Loucy (cell line): ENCODE measurements around the gene SLC22A14.

Experiments
- H2AFZ ChIP-seq: fragments of 200-600 bp; sonication (generic); 2 replicates; pipeline ENCODE4 v1.6.0; 2016; ENCODE audit warnings: antibody characterized with exemption, mild to moderate bottlenecking, low read length, moderate library complexity
- H3F3A ChIP-seq: fragments of 200-600 bp; 2 replicates; pipeline ENCODE4 v1.6.0; 2016; ENCODE audit warnings: antibody characterized with exemption, low read depth, mild to moderate bottlenecking
- H3K27me3 ChIP-seq: fragments of 200-600 bp; sonication (generic); 2 replicates; pipeline ENCODE4 v1.6.1; 2014; ENCODE audit warnings: low read length, mild to moderate bottlenecking; ENCODE audit not compliant: insufficient read depth, poor library complexity, severe bottlenecking
- H3K36me3 ChIP-seq: fragments of 200-600 bp; sonication (generic); 2 replicates; pipeline ENCODE4 v1.6.1; 2016; ENCODE audit warnings: low read length; ENCODE audit not compliant: insufficient read depth
- H3K4me1 ChIP-seq: fragments of 200-600 bp; sonication (generic); 2 replicates; pipeline ENCODE4 v1.5.1; 2014; ENCODE audit warnings: low read length, mild to moderate bottlenecking; ENCODE audit not compliant: insufficient read depth, poor library complexity, severe bottlenecking
- H3K4me2 ChIP-seq: fragments of 200-600 bp; sonication (generic); 2 replicates; pipeline ENCODE4 v1.6.0; 2014; ENCODE audit warnings: antibody characterized with exemption, low read length, low read depth, mild to moderate bottlenecking; ENCODE audit not compliant: poor library complexity, severe bottlenecking
- H3K4me3 ChIP-seq: fragments of 200-600 bp; sonication (generic); 2 replicates; pipeline ENCODE4 v1.5.1; 2014; ENCODE audit warnings: low read length, mild to moderate bottlenecking, mixed read lengths; ENCODE audit not compliant: poor library complexity, severe bottlenecking
- H3K79me2 ChIP-seq: fragments of 200-600 bp; sonication (generic); 2 replicates; pipeline ENCODE4 v1.6.1; 2014; ENCODE audit warnings: low read length; ENCODE audit not compliant: insufficient read depth
- H3K9ac ChIP-seq: fragments of 200-600 bp; sonication (generic); 2 replicates; pipeline ENCODE4 v1.6.0; 2014; ENCODE audit warnings: mild to moderate bottlenecking, low read depth, low read length, moderate library complexity; ENCODE audit not compliant: poor library complexity, severe bottlenecking
- H3K9me2 ChIP-seq: fragments of 200-600 bp; sonication (generic); replicated peaks from 2 replicates; pipeline ENCODE4 v1.6.1; 2016; ENCODE audit warnings: low read depth, low read length, mixed read lengths
- H3K9me3 ChIP-seq: fragments of 200-600 bp; sonication (generic); 2 replicates; pipeline ENCODE4 v1.6.1; 2014; ENCODE audit warnings: mild to moderate bottlenecking, antibody characterized with exemption, low read length, low read depth; ENCODE audit not compliant: insufficient read depth
- H4K20me1 ChIP-seq: fragments of 200-600 bp; sonication (generic); 2 replicates; pipeline ENCODE4 v1.6.0; 2014; ENCODE audit warnings: antibody characterized with exemption, low read length, mild to moderate bottlenecking; ENCODE audit not compliant: insufficient read depth, poor library complexity, severe bottlenecking
- EZH2phosphoT487 ChIP-seq: fragments of 200-600 bp; IDR thresholded peaks from 2 replicates; pipeline ENCODE4 v1.6.1; 2018; ENCODE audit warnings: antibody characterized with exemption, mild to moderate bottlenecking, moderate library complexity, borderline replicate concordance
- TF ChIP-seq, protein P1 (sequence below): fragments of 200-600 bp; sonication (generic); conservative IDR thresholded peaks from 2 replicates; pipeline ENCODE4 v1.5.1; 2014; ENCODE audit warnings: mild to moderate bottlenecking, antibody characterized with exemption, low read length

The SLC22A14 gene

DNA sequence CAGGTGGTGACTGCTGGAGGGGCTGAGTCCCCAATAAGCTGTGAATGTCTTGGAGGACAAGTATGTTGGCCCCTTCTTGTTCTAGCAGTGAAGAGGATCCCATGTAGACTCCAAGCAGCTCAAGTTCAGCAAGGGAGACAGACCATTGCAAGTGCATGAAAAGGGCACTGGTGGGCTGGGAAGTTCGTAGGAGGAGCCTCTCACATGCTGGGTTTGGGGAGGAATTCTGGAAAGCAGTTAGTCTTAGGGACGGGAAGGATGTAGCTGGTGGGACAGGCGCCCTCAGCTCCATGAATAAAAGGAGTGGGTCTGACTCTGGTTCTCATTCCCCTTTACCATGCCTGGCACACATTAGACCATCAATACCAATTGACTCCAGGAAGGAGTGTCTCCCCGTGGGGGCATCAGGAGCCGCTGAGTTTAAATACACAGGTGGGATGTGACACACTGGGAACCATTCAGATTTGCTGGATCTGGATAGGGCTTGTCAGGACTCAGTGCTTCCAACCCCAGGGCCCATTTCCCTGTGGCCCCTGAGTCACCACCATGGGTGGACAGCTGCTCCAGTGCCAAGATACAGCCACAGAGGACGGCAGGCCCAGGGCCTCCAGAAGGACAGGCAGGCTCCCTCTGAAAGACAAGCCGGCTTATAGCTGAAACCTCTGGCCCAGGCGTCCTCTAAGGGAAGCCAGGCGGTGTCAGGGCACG lies 63.9 kb downstream of the SLC22A14 start:
- H3K9ac ChIP-seq, result peak overlapping the region; percentile 77
- H3K4me2 ChIP-seq, result peak overlapping the region; percentile 79
- peak overlapping the region; percentile 93 for H3K4me3 ChIP-seq

DNA sequence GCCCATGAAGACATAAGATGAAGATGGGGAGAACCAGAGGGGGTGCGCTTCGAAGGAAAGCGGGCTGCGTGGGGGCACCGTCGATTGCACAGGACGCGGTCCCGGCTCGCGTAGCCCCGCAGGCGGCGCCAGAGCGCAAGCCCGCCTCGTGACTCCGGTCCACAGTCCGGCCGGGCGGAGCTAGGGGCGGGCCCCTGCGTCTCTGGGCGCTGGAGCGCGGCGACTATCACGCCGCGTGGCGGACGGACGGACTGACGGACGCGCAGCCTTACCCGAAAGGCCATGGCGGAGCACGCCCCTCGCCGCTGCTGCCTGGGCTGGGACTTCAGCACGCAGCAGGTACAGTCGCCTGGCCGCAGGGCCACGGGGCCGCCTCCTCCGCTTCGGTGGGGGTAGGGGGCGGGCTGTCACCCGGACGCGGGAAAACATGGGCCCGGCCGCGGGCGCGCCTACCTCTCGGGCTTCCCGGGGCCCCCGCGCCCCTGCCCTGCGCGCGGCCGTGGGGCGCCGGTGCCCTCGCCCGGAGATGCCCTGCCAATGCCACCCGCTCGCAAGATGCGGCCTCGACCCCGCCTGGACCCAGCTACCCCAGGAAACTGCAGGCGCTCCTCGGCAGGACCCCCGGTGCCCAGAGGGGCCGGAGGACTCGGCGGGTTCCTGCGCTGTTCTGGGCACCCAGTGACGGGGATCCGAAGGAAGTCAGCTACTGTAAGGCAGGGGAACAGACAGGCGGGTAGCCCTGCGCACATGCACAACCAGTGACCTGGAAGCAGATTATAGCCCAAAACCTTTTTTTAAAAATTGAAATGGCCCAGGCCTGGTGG lies 64.7 kb downstream of the SLC22A14 start, which contains the start of gene XYLB:
Gene XYLB, plus strand, starts transcription at position 199 of the 824 bp plus-strand sequence. Its CDS starts 84 bp downstream, at position 283.
- Histone ChIP-seq H3K4me2 (peak within 1 kb of the TSS; percentile 79), H3K4me3 (peak within 1 kb of the TSS; percentile 93), H3F3A (no peaks in the 10 kb centered on the region), H3K9ac (peak within 1 kb of the TSS; percentile 77), H4K20me1 (no peaks in the 10 kb centered on the region), H2AFZ (peak within 1 kb of the TSS; percentile 95), H3K27me3 (no peaks in the 10 kb centered on the region), H3K9me2 (no peaks in the 10 kb centered on the region), H3K36me3 (no peaks in the 10 kb centered on the region), H3K79me2 (peaks cover 34% of the 10 kb centered on the region), H3K4me1 (peaks cover 34% of the 10 kb centered on the region), H3K9me3 (no peaks in the 10 kb centered on the region)
- TF ChIP-seq, protein P1, sequence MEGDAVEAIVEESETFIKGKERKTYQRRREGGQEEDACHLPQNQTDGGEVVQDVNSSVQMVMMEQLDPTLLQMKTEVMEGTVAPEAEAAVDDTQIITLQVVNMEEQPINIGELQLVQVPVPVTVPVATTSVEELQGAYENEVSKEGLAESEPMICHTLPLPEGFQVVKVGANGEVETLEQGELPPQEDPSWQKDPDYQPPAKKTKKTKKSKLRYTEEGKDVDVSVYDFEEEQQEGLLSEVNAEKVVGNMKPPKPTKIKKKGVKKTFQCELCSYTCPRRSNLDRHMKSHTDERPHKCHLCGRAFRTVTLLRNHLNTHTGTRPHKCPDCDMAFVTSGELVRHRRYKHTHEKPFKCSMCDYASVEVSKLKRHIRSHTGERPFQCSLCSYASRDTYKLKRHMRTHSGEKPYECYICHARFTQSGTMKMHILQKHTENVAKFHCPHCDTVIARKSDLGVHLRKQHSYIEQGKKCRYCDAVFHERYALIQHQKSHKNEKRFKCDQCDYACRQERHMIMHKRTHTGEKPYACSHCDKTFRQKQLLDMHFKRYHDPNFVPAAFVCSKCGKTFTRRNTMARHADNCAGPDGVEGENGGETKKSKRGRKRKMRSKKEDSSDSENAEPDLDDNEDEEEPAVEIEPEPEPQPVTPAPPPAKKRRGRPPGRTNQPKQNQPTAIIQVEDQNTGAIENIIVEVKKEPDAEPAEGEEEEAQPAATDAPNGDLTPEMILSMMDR, result peak; percentile 74
- TF ChIP-seq EZH2phosphoT487, result no peak

More for the DNA sequence above, 63.9 kb downstream of the SLC22A14 start:
- Histone ChIP-seq H3K9me2 (no peaks in the 10 kb centered on the region), H3K4me1 (peaks cover 30% of the 10 kb centered on the region), H4K20me1 (no peaks in the 10 kb centered on the region), H3K79me2 (peaks cover 27% of the 10 kb centered on the region), H3K9me3 (no peaks in the 10 kb centered on the region), H3K27me3 (no peaks in the 10 kb centered on the region), H2AFZ (peak overlapping the region; percentile 95), H3F3A (no peaks in the 10 kb centered on the region), H3K36me3 (no peaks in the 10 kb centered on the region)
- TF ChIP-seq, protein P1, result no peak
- TF ChIP-seq EZH2phosphoT487, result no peak

DNA sequence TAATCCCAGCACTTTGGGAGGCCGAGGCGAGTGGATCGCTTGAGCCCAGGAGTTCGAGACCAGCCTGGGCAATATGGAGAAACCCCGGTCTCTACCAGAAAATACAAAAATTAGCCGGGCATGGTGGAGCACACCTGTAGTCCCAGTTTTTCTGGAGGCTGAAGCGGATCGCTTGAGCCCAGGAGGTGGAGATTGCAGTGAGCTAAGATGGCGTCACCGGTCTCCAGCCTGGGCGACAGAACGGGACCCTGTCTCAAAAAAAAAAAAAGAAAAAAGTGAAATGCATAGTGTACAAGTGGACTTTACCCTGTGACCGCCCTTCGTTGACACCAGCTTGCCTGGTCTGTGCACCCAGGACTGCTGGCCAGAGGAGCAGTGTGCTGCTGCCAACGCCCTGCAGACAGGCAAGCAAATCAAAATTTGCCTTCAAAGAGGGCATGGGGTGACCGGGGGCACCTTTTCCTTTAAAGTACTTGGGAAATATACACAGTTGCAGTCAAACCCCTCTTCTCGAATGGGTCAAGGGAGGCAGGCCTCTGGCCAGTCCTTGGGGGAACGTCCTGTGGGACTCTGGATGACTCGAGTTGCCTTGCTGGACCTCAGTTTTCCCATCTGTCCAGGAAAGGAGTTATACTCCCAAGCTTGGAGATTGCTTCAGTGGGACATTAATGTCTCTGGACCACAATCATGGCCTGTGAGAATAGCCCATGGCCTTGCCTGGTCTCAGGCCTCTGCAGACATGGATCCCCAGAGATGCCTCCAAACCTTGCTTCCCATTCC lies 65.5 kb downstream of the SLC22A14 start:
- peak overlapping the region; percentile 93 for H3K4me3 ChIP-seq
- H3K4me2 ChIP-seq, result peak overlapping the region; percentile 79
- no peaks in the 10 kb centered on the region for H3K27me3 ChIP-seq
- H3K9me2 ChIP-seq, result no peaks in the 10 kb centered on the region
- TF ChIP-seq EZH2phosphoT487, result no peak
- no peaks in the 10 kb centered on the region for H3K9me3 ChIP-seq
- peaks cover 38% of the 10 kb centered on the region for H3K79me2 ChIP-seq
- peaks cover 4% of the 10 kb centered on the region; the same call in 1 of the 2 replicates for H3K36me3 ChIP-seq
- H3K9ac ChIP-seq, result peak overlapping the region; percentile 77
- H3K4me1 ChIP-seq, result peaks cover 34% of the 10 kb centered on the region
- H3F3A ChIP-seq, result no peaks in the 10 kb centered on the region
- H4K20me1 ChIP-seq, result no peaks in the 10 kb centered on the region
- peak overlapping the region; percentile 95 for H2AFZ ChIP-seq
